NB4 (cell line): ENCODE data around the gene PHACTR1.

ENCODE experiments used
- POLR2A ChIP-seq: IDR thresholded peaks from 2 replicates; pipeline ENCODE4 v1.6.1; 2011; ENCODE audit warnings: mild to moderate bottlenecking; ENCODE audit not compliant: insufficient read length; ENCODE audit errors: extremely low read depth
- TF ChIP-seq, protein P1 (sequence below): IDR thresholded peaks from one replicate; pipeline ENCODE4 v1.5.1; 2012; ENCODE audit warnings: low read depth, low read length
- TF ChIP-seq, protein P2 (sequence below): IDR thresholded peaks from 2 replicates; pipeline ENCODE4 v1.6.1; 2011; ENCODE audit warnings: low read depth, low read length

- TF ChIP-seq POLR2A, result no peak
- TF ChIP-seq, protein P1, sequence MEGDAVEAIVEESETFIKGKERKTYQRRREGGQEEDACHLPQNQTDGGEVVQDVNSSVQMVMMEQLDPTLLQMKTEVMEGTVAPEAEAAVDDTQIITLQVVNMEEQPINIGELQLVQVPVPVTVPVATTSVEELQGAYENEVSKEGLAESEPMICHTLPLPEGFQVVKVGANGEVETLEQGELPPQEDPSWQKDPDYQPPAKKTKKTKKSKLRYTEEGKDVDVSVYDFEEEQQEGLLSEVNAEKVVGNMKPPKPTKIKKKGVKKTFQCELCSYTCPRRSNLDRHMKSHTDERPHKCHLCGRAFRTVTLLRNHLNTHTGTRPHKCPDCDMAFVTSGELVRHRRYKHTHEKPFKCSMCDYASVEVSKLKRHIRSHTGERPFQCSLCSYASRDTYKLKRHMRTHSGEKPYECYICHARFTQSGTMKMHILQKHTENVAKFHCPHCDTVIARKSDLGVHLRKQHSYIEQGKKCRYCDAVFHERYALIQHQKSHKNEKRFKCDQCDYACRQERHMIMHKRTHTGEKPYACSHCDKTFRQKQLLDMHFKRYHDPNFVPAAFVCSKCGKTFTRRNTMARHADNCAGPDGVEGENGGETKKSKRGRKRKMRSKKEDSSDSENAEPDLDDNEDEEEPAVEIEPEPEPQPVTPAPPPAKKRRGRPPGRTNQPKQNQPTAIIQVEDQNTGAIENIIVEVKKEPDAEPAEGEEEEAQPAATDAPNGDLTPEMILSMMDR, result no peak
- TF ChIP-seq, protein P2, sequence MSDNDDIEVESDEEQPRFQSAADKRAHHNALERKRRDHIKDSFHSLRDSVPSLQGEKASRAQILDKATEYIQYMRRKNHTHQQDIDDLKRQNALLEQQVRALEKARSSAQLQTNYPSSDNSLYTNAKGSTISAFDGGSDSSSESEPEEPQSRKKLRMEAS, result no peak
Measured at GRCh38 chr6:13116155-13116554, 399.6 kb downstream of the PHACTR1 start.
